ENCODE results near the gene ALK.

- TF ChIP-seq POLR2AphosphoS5 (IDR thresholded peaks at IDR 0.05; ENCODE audit: low read depth, low read length): no peak
- no peak for TF ChIP-seq REST (IDR thresholded peaks at IDR 0.05; ENCODE audit: insufficient read depth in 1 of 2, low read depth in 2 of 2, low read length in 2 of 2)
Observed at GRCh38 chr2:29747786-29748470, 173.5 kb downstream of the ALK start.
